Hematopoietic multipotent progenitor cell treated with erythropoietin and hydrocortisone succinate and interleukin-3 and kit ligand, for 17 days (in vitro differentiated cells): ENCODE measurements around the gene GRIN2B.

Source experiments
- DNase-seq: peaks from one replicate; pipeline ENCODE4 v3.0.0-alpha.2; 2015; ENCODE audit warnings: low spot score

Gene GRIN2B

GRCh38 chr12:13981296-13981962 is at the start of gene GRIN2B:
TSS of gene GRIN2B (minus strand) at chr12:13981602. CDS start at chr12:13866208, 115,394 bp downstream.
- no peak for DNase-seq

DNA sequence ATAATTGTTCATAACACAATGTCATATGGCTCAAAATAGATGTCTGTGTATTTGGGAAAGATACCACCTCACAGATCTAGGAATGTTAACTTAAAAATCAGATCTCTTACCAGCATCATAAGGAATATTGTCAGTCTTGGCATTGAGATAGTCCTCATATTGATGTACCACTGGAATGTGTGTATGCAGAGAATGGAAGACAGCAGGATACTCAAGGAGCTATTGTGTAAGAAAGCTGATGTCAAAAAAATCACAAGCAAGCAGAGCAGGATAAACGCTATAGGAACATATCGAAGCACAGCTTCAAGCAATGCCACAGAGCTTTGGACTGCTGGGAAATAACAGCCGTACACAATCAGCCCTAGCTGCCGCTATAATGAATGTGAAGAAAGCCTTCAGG is 45.1 kb upstream of the GRIN2B start:
- no peak for DNase-seq

- DNase-seq = no peak
Measured at GRCh38 chr12:14024591-14024990, 43.2 kb upstream of the GRIN2B start.

DNA sequence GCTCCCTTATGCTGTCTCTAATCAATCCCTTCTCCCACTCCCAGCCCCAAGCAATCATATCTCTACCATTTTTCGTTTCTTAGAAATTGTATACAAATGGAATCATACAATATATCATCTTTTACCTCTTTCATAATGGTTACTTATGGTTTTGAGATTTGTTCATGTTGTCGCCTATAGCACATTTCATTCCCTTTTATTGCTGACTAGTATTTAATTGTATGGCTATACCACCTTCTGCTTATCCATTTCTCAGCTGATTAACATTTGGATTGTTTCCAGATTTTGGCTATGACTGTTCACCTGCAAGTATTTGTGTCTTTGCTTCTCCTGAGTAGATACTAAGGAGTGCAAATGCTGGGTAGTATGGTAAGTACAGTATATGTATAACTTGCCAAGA is 36.7 kb upstream of the GRIN2B start:
- DNase-seq = no peak

DNA sequence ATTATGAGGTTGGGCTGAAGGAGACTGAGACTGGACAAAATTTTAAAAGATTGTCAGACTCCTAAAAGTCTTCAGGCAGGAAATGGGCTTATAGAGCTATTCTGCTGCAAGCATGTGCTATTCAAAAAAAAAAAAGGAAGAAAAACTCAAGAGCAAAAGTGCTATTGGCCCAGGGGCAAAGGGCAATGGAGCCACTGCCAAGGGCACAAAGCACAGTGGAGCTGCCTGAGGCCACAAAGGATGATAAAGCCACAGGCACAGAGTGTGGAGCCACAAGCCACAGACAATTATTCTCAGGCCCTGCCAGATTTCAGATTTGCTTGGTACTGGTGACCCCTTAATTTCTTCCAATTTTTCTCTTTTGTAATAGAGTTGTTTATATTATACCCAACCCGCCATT is 29.6 kb upstream of the GRIN2B start:
- no peak for DNase-seq

DNA sequence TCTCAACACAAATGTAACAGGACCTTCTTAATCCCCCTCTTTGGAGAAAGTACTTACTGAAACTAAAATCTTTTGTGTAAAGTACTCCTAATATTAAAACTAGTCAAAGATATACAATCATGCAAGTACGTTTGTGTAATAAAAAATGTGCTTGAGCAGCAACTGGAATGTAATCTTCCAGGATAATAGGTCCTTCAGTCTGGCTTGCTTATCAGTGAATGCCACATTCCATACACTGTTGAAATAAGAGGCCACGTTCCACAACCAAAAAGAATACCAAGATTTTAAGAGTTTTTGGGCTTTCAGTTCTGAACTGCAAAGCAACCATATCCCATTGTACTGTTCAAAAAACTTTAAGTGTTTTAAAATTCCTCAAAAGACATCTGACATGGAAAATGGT is 26.2 kb upstream of the GRIN2B start:
- no peak for DNase-seq

DNA sequence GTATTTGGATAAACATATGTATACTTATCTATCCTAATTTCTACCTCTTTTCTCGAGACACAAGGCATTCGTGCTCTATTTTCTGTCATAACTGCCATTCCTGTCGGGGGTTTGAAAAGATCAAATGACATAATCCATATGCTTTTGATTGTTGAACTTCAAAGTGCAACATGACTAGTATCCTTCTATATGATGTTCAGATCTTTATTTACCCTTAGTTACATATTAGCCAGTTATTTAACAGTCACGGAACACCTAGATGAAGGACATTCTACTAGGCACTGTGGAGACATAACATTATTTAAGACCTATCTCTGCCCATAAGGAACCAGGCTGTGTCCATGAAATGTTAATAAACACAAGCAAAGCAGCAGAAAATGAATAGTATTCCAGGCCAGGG is 11.2 kb upstream of the GRIN2B start:
- no peak for DNase-seq

- DNase-seq = no peak
Measured at GRCh38 chr12:13992106-13992505, 10.7 kb upstream of the GRIN2B start.

GRCh38 chr12:13986031-13986430 is 4.6 kb upstream of the GRIN2B start:
- no peak for DNase-seq

DNA sequence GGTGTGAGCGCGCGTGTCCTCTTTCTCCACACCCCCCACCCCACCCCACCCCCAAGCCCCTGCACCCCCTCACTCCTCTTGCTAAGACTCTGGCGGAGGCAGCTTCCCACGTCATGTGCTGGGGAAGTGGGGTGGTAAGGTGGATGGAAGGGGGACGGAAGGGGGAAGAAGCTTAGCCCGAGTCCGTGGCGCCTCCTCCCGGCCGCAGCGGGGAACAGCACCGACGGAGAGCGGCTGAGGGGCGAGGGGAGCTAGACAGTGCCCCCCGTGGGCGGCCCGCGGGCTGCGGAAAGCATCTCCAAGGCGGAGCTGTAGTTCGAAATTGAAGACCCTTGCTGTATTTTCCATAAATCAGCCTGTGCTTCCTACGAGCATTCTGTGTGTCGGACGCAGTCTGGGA is 588 bp upstream of the GRIN2B start:
- no peak for DNase-seq

DNA sequence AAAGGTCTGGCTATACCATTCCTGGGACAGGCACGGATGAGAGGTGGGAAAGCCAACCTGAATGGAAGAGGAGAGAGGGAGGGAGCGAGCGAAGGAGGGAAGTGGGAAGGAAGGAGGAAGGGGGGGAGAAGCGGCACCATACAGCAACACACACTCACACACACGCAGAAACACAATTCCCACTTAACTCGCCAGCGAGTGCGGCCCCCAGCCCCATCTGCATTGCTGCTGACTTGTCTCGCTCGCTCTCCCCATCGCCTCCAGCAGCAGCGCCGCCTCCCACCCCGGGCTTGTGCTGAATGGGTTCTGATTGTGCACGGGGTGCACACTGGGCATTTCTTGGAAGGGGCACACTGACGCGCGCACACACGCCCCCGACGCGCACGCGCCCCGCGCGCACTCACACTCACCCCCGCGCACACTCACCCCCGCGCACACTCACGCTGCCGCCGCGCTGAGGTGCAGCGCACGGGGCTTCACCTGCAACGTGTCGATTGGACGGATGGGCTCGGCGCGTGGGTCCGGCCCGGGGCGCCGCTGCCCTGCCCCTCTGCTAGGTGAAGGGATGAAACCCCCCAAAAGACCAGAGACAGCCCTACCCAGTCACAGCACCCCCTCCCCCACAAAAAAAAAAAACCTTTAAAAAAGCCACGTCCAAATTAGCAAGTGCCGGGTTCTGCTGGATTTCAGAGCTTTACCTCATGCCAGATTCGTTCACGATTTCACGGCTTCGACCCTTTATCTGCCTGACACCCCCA is 685 bp downstream of the GRIN2B start:
- DNase-seq = no peak

DNA sequence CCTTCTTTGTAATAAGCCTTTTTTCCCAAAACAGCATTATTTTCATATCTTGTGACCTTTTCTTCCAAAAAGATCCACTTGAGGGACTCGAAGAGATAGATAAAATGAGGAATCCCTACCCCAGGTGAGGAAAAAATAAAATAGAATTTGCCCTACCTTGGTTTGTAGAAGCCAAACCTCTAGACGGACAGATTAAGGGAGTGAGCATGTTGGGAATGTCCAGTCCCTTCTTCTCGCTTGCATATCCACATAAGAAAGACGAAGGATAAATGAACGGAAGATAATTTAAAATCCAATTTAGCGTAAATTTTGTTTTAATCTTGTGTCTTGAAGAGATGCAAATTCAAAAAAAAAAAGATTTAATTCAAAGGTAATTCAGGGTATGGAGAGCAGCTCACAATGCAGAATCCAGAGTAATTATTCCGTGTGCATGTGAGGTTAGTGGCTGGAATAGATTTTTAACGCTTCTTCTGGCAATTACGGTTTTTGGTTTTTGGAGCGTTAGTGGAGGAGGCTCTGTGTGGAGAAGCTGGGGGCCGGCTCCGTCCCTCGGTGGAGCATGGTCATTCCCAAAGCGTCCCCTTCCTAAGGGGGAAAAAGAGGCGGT is 1.5 kb downstream of the GRIN2B start:
- no peak for DNase-seq

DNA sequence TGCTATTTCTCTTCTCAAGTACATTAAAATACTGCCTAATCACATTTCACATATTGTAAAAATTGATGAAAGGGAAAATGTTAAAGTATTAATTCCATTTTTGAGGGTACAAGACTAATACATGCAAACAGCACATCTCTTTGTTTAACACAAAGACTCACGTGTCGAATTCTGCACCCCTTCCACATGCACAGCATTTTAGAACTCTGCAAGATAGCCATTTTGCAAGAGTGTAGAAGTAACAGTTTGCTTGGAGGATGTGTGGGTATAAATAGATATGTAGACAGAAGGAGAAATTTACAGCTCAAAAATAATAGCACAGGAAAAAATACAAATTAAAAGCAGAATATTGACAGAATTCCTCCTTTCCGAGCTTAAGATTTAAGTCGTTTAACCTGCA is 2.5 kb downstream of the GRIN2B start:
- no peak for DNase-seq

DNA sequence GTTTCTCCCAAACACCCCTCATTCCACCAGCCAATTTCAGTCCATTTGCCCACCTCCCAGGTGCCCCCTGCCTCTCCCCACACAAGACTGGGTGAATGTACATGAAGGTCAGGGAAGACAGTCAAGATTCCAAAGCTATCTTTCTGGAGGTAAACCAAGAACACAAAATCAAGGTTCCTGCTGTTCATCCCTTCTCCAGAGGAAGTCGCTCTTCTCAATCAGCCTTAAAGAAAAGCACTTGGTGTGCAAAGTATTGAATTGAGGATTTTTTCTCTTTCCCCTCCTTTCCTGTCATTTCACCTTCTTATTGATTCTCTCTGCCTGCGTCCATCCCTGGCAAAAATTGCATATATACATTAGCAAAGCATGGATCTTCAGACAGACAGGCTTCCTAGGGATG is 4.5 kb downstream of the GRIN2B start:
- no peak for DNase-seq

DNA sequence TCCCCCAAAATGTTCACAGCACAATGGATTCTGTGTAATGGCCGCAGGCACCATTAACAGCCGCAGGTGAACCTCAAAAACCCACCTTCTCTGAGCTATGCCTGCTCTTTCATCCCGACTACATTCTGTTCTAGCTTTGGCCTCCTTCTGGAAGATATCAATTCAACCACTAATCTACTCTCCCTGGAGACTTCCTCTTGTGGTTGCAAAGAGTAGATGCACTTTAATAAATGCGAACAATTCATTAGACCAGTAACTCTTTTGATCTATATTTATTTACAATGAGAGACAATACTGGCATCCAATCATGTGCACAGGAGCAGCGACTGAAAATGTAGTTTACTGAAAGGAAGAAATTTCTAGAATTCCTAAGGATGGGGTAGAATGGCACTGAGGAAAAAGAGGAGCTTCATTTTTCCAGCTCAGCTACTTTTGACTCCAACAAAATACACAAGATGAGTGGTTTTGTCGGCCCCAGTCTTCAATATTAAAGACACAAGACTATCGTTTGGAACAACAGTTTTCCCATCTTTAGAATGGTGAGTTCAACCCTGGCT is 5.3 kb downstream of the GRIN2B start:
- DNase-seq = no peak

DNA sequence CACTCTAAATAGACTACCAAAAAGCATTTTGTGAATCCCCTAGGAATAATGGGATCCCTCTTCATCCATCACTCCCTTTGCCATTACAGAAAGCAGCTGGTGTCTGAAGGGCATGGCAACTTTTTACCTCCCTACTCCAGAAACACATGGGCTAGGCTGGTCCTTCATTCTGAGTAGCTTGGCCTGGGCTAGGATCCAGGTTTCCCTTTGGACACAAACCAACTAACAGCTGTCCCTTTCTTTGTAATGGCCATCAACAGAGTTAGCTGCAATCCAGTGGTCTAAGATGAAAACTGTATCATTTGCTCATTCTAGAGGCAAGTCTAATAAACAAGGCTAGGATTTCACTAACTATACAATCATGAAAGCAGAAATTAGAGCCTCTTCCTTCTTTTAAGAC is 7.4 kb downstream of the GRIN2B start:
- DNase-seq = no peak

- DNase-seq = no peak
Measured at GRCh38 chr12:13970803-13971202, 10.6 kb downstream of the GRIN2B start.

GRCh38 chr12:13968281-13968680 is 13.1 kb downstream of the GRIN2B start:
- DNase-seq = no peak

DNA sequence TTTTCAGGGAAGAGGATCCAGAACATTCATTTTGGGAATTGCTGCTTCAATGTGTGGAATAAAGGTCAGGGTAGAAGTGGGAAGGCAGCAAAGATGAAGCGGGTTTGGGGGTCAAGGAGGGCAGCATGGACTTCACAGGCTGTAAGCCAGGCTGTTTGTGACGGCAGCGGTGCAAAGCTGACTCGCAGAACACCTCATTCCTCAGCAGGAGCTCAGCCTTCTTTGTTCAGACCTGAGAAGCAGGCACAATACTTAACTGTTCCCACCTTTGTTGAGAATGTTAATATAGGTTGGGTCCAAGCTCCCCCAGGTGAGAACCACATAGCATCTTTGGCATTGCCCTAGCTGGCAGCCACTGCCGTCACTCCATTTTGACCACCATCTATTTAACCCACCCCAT is 16.7 kb downstream of the GRIN2B start:
- no peak for DNase-seq

- no peak for DNase-seq
Measured at GRCh38 chr12:13962699-13963098, 18.7 kb downstream of the GRIN2B start.

DNA sequence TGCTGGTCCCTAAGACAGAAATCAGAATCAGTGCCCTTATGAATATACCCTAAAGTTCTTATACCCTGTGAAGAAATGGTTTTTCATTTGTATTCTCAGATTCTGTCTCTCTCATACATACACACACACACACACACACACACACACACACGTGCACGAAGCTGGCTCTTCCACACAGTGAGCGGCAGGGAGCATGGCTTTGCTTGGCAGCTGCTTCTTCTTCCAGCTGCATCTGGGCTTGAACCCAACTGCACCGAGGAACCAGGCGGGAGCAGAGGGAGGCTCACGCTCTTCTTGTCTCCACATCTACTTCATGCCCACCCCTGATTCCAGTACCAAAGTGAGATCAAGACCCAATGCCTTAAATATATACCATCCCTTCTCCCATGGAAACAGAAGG is 19.4 kb downstream of the GRIN2B start:
- no peak for DNase-seq

DNA sequence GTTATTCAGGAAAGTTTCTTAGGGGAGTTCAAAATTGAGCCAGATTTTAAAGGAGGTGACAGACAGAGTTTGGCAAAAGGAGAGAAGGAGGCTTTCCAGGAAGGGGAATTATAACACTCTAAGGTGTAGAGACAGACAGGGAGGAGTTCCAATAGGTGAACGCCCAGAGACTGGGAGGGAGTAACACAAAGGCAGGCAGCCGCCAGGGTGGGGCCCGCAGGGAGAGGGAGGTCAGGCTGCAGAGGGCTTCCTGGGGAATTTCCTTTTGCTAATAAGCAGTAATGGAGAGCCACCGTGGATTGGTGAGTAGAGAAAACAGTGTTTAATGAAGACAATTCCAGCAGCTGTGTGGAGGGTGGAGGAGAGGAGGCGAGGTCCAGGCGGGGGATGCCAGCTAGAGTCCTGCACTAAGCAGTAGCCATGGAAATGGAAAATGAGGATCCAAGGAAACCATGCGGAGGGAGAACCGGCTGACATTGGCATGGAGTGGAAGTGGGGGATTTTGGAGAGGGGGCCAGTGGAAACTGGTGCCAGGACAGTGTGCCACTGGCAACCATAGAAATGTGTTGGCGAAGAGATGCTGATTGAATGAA is 22.2 kb downstream of the GRIN2B start:
- no peak for DNase-seq

DNA sequence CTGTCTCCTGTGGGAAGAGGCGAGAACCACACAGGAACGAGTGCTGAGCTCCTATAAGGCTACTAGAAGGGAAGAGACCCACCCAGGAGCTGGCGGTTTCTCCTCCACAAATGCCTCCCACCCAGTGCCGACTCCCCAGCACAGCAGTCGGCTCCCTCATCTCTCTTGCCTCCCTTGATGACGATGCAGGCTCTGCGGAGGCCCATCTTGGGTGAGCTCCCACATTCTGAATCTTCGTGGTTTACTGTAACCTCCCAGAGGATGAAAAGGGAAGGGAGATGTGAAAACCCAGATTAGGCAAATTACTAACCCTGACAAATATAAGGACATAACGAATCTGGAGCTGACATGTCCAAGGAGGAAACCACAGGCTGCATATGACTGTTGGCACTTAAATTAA is 23.8 kb downstream of the GRIN2B start:
- DNase-seq = no peak
